Measurements from ENCODE around the gene PPP6R2.

Gene PPP6R2

GRCh38 chr22:50445071-50445879, 102.1 kb downstream of the PPP6R2 start:
- no peak for DNase-seq (ENCODE audit: low read depth in 2 of 2)

- no peak for DNase-seq (ENCODE audit: low read depth in 2 of 2)
Measured at GRCh38 chr22:50445880-50446707, 103.0 kb downstream of the PPP6R2 start.

GRCh38 chr22:50446708-50447575, 103.8 kb downstream of the PPP6R2 start:
- no peak for DNase-seq (ENCODE audit: low read depth in 2 of 2)

- no peak for DNase-seq (ENCODE audit: low read depth in 2 of 2)
Measured at GRCh38 chr22:50447576-50448551, 104.7 kb downstream of the PPP6R2 start.

- no peak for DNase-seq (ENCODE audit: low read depth in 2 of 2)
Measured at GRCh38 chr22:50452649-50453048, 109.5 kb downstream of the PPP6R2 start.

GRCh38 chr22:50454556-50455075, 111.5 kb downstream of the PPP6R2 start:
- DNase-seq (ENCODE audit: low read depth in 2 of 2) = no peak

- DNase-seq (ENCODE audit: low read depth in 2 of 2) = no peak
Measured at GRCh38 chr22:50455201-50455600, 112.1 kb downstream of the PPP6R2 start.

GRCh38 chr22:50456026-50456425, 112.9 kb downstream of the PPP6R2 start:
- DNase-seq (ENCODE audit: low read depth in 2 of 2) = no peak

GRCh38 chr22:50456466-50457234, 113.5 kb downstream of the PPP6R2 start:
- no peak for DNase-seq (ENCODE audit: low read depth in 2 of 2)

GRCh38 chr22:50459016-50459415, 115.9 kb downstream of the PPP6R2 start:
- no peak for DNase-seq (ENCODE audit: low read depth in 2 of 2)

- DNase-seq (ENCODE audit: low read depth in 2 of 2) = no peak
Measured at GRCh38 chr22:50459496-50460140, 116.5 kb downstream of the PPP6R2 start.

- DNase-seq (ENCODE audit: low read depth in 2 of 2) = no peak
Measured at GRCh38 chr22:50460938-50461337, 117.8 kb downstream of the PPP6R2 start.

- no peak for DNase-seq (ENCODE audit: low read depth in 2 of 2)
Measured at GRCh38 chr22:50461536-50461935, 118.4 kb downstream of the PPP6R2 start.

- no peak for DNase-seq (ENCODE audit: low read depth in 2 of 2)
Measured at GRCh38 chr22:50461979-50462540, 118.9 kb downstream of the PPP6R2 start.

- no peak for DNase-seq (ENCODE audit: low read depth in 2 of 2)
Measured at GRCh38 chr22:50463188-50463900, 120.2 kb downstream of the PPP6R2 start.

GRCh38 chr22:50464451-50464850, 121.3 kb downstream of the PPP6R2 start:
- no peak for DNase-seq (ENCODE audit: low read depth in 2 of 2)

GRCh38 chr22:50465066-50465930, 122.2 kb downstream of the PPP6R2 start:
- no peak for DNase-seq (ENCODE audit: low read depth in 2 of 2)

Data from stimulated activated CD4-positive, alpha-beta T cell treated with anti-CD3 and anti-CD28 coated beads, Interleukin-4, amount 100 ng/mL, for 48 hours (primary cell).